GM10266 (cell line): ENCODE data around the gene LIPM.
A peak's percentile ranks its signal among the peaks of the same experiment; 100 is the strongest.
"Not testable (repeated sequence)": the region's sequence is repeated elsewhere in the genome, so short reads cannot be mapped to it uniquely, and the experiment has no call there.

Source experiments
- DNase-seq: peaks from one replicate; pipeline ENCODE4 v3.0.0; 2012; ENCODE audit errors: extremely low spot score
- TF ChIP-seq, protein P1 (sequence below): IDR thresholded peaks from 2 replicates; pipeline ENCODE4 v1.5.1; 2012; ENCODE audit warnings: mild to moderate bottlenecking, low read depth; ENCODE audit not compliant: control insufficient read depth, insufficient read depth; ENCODE audit errors: missing control alignments

LIPM gene

DNA sequence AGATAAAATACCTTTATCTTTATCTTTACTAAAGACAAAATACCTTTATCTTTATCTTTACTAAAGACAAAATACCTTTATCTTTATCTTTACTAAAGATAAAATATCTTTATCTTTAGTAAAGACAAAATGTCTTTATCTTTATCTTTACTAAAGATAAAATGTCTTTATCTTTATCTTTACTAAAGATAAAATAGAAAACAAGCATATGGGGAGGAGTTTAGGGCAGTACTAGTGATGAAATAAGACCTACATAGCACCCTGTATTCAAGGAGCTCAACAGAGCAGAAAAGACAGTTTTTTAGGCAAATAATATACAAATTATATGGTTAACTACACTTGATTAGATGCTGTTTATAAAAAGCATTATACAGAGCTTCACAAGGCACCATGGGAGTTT, 29.8 kb downstream of the LIPM start:
- no peak for DNase-seq
- TF ChIP-seq, protein P1, sequence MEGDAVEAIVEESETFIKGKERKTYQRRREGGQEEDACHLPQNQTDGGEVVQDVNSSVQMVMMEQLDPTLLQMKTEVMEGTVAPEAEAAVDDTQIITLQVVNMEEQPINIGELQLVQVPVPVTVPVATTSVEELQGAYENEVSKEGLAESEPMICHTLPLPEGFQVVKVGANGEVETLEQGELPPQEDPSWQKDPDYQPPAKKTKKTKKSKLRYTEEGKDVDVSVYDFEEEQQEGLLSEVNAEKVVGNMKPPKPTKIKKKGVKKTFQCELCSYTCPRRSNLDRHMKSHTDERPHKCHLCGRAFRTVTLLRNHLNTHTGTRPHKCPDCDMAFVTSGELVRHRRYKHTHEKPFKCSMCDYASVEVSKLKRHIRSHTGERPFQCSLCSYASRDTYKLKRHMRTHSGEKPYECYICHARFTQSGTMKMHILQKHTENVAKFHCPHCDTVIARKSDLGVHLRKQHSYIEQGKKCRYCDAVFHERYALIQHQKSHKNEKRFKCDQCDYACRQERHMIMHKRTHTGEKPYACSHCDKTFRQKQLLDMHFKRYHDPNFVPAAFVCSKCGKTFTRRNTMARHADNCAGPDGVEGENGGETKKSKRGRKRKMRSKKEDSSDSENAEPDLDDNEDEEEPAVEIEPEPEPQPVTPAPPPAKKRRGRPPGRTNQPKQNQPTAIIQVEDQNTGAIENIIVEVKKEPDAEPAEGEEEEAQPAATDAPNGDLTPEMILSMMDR: no peak

DNA sequence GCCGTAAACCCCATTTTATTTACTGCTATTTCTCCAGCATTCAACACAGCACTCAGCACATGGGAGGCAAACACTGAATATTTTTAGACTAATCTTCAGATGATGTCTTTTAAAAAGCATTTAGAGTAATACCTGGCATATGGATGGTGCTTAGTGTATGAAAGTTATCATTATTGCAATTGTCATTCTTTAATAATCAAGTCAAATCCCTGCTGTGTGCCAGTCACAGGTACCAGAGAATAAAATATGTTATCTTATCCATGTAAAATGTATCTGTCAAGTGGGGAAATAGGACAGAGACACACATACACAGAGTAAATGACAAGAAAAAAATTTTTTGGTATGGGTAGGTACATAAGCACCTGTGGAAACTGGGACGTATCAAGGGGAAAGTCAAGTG, 30.6 kb downstream of the LIPM start:
- TF ChIP-seq, protein P1: no peak
- no peak for DNase-seq

DNA sequence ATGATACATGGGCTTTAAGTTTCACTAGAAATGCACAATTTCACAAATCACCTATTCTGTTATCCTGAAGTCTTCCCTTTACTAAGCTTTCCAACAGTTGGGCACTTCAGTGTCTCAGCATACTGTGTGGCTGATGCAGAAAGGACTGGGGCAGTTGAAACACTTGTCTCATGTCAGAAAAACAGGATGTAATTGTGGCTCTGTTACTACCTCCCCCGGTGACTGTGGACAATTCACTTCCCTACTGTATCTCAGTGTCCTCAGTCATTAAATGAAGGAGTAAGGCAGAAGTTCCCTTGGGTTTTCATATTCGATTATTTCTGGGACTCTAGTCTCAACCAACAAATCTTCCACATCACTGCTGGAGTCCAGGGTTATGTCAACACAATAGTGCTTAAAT, 31.2 kb downstream of the LIPM start:
- DNase-seq: no peak
- TF ChIP-seq, protein P1: no peak

DNA sequence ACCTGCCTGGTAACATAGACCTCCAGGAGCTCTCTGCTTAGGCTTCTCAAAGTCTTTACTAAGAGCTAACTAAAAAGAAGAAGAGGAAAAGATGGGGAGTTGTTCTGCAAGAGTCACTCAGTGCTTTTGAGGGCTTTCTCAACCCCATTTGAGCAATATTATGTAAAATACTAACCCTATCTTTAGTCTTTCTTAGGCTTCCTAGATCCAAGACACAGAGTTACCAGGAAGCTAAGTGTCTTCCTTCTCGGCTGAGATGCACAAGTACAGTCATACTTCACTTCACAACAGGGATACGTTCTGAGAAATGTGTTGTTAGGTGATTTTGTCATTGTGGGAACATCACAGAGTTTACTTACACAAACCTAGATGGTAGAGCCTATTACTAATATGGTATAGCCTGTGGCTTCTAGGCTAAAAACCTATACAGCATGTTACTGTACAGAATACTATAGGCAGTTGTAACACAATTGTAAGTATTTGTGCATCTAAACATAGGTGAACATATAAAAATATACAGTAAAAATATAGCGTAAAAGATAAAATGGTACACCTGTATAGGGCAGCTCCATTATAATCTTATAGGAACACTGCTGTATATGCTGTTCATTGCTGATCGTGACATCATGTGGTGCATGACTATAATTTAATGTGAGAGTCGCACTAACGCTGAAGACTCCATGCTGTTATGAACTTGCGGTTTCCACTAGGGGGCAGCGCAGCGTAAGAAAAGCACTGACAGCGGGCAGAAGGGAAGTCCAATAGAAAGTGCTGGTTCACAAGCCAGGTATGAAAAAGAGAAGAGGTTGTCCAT, 32.8 kb downstream of the LIPM start:
- TF ChIP-seq, protein P1: peak; percentile 94
- DNase-seq: peak; percentile 63

DNA sequence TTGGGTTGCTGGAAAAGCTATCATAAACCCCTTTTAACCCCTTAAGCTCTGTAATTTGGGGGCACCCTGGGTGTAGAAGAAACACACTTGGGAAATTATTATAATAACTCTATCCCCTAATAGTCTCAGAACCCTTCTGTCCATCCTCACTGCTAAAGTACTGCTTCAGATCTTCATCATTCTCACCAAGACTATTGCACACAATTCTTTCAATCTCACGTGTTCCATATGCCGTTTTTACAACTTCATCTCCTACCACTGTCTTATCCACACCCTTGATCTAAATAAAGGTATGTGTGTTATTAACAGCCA, 33.3 kb downstream of the LIPM start:
- DNase-seq: no peak
- TF ChIP-seq, protein P1: no peak

DNA sequence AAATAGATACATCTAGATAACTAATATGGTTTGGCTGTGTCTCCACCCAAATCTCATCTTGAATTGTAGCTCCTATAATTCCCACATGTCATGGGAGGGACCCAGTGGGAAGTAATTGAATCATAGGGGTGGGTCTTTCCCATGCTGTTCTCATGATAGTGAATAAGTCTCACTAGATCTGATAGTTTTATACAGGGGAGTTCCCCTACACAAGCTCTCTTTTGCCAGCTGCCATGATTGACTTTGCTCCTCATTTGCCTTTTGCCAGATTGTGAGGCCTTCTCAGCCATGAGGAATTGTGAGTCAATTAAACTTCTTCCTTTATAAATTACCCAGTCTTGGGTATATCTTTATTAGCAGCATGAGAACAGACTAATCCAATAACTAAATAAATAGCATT, 35.1 kb downstream of the LIPM start:
- DNase-seq: not testable (repeated sequence)

DNA sequence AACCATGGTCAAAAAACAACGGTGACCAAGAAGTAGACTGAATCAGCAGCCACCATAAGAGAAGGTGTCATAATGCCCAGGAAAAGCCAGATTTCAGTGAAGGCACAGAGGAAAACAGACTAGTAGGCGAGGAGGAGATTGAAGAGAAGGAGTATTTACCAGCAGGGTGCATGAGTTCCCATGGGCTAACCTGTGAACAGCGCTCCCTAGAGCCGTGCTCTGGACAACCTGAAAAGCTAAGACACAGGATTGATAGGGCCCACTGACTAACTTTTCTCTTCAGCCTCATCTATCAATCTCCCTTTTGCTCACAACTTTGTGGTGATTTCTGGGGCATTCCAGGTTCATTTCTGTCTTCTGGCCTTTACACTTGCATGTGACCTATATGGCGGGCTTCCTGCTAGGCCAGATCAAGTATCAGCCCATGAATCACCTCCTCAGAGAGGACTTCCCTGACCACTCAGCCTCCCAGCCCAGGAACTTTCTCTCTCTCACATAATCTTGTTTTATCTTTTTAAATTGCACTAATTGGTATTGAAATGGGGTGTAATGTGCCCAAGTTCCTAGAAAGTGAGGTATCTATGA, 36.3 kb downstream of the LIPM start:
- TF ChIP-seq, protein P1: no peak
- no peak for DNase-seq
